HCT116 (cell line): ENCODE measurements around the gene RAB13. TPM values are rescaled to one million over a fixed set of nuclear protein-coding genes. Genes with fewer than 3 reads are reported as not detected.
A peak's percentile ranks its signal among the peaks of the same experiment; 100 is the strongest.

Experiments
- ATAC-seq: fragments of 200-7000 bp; cut with Tn5 transposase; 2 replicates; pipeline ENCODE4 v1.9.1; 2020; ENCODE audit warnings: mild to moderate bottlenecking, moderate library complexity
- BruUV-seq: library from RNA; stranded (reverse); fragments of 400-500 nt; replicated peaks from 2 replicates; lab custom pipeline; 2021; lab: Mats Ljungman, UMichigan
- CTCF ChIA-PET: fragments of 300-600 bp; sonication (Branson Sonifier 250); formaldehyde crosslinking; loops from one replicate; lab custom pipeline; 2021; ENCODE audit warnings: antibody characterized with exemption; lab: Charles Lee
- POLR2A ChIA-PET: fragments of 300-600, 350-600 bp; sonication (Branson Sonifier 250); formaldehyde crosslinking; loops from one replicate; lab custom pipeline; 2021; ENCODE audit warnings: antibody characterized with exemption; lab: Charles Lee
- RAD21 ChIA-PET, 2 experiments: fragments of 300-600 bp; sonication (Branson Sonifier 250); formaldehyde crosslinking; loops; one replicate each; lab custom pipeline; 2023; ENCODE audit warnings: low total read pairs in 2 of 2; ENCODE audit not compliant: uncharacterized antibody in 2 of 2, unreplicated experiment in 2 of 2, low non-redundant PET in 1 of 2; lab: Charles Lee
- DNase-seq: peaks from one replicate; pipeline ENCODE4 v3.0.0-alpha.2; 2010; ENCODE audit warnings: low read depth, low spot score
- H2AFZ ChIP-seq: fragments of 200-600 bp; shearing (Covaris generic), sonication (generic); 2 replicates; pipeline ENCODE4 v1.6.1; 2017; ENCODE audit warnings: low read depth, mixed run types, mixed read lengths, antibody characterized with exemption, low read length; ENCODE audit not compliant: poor library complexity, severe bottlenecking
- H3K27ac ChIP-seq: 2 replicates; pipeline ENCODE4 v1.5.1; 2012; ENCODE audit warnings: low read depth, low read length
- H3K27me3 ChIP-seq: fragments of 200-600 bp; sonication (generic); 2 replicates; pipeline ENCODE4 v1.6.1; 2016; ENCODE audit warnings: mixed run types, low read length, mixed read lengths; ENCODE audit not compliant: insufficient read depth
- H3K36me3 ChIP-seq, 2 experiments: fragments of 200-500 bp in 1 of 2; fragments of 200-600 bp in 1 of 2; sonication (Bioruptor generic) in 1 of 2; sonication (generic) in 1 of 2; 2 replicates each; pipeline versions ENCODE4 v1.5.1 to v1.6.1; 2014 to 2016; ENCODE audit warnings: low read length in 2 of 2, inconsistent platforms in 1 of 2, mixed read lengths in 1 of 2, mixed run types in 1 of 2; ENCODE audit not compliant: insufficient read depth in 2 of 2, control insufficient read depth in 1 of 2
- H3K4me1 ChIP-seq, 2 experiments: fragments of 200-600 bp in 1 of 2; sonication (generic) in 1 of 2; 2 replicates each; pipeline versions ENCODE4 v1.5.1 to v1.6.1; 2012 to 2017; ENCODE audit warnings: low read length in 2 of 2, inconsistent platforms in 1 of 2, mild to moderate bottlenecking in 1 of 2, mixed read lengths in 1 of 2, mixed run types in 1 of 2, moderate library complexity in 1 of 2; ENCODE audit not compliant: insufficient read depth in 2 of 2, control insufficient read depth in 1 of 2
- H3K4me2 ChIP-seq: fragments of 200-600 bp; sonication (generic); 2 replicates; pipeline ENCODE4 v1.6.1; 2017; ENCODE audit warnings: mixed run types, low read length, mixed read lengths
- H3K4me3 ChIP-seq, 2 experiments: fragments of 200-600 bp in 1 of 2; sonication (generic) in 1 of 2; replicated peaks in 1 of 2; 2 replicates each; pipeline ENCODE4 v1.5.1; 2011 to 2016; ENCODE audit warnings: low read length in 2 of 2, control low read depth in 1 of 2, low read depth in 1 of 2, mild to moderate bottlenecking in 1 of 2, mixed read lengths in 1 of 2, mixed run types in 1 of 2
- H3K79me2 ChIP-seq: fragments of 200-600 bp; sonication (generic); 2 replicates; pipeline ENCODE4 v1.6.1; 2017; ENCODE audit warnings: mild to moderate bottlenecking, mixed run types, low read length, moderate library complexity, mixed read lengths; ENCODE audit not compliant: insufficient read depth
- H3K9ac ChIP-seq: fragments of 200-600 bp; sonication (generic); 2 replicates; pipeline ENCODE4 v1.6.1; 2016; ENCODE audit warnings: low read length, mixed read lengths
- H3K9me2 ChIP-seq: fragments of 200-600 bp; sonication (generic), shearing (Covaris generic); 2 replicates; pipeline ENCODE4 v1.6.1; 2017; ENCODE audit warnings: mixed run types, mild to moderate bottlenecking, moderate library complexity; ENCODE audit not compliant: insufficient read depth
- H3K9me3 ChIP-seq, 2 experiments: fragments of 200-500 bp in 1 of 2; fragments of 200-600 bp in 1 of 2; sonication (Bioruptor generic) in 1 of 2; sonication (generic) in 1 of 2; 2 replicates each; pipeline ENCODE4 v1.6.1; 2014 to 2017; ENCODE audit warnings: low read length in 2 of 2, mixed read lengths in 2 of 2, inconsistent platforms in 1 of 2, low read depth in 1 of 2, mild to moderate bottlenecking in 1 of 2, mixed run types in 1 of 2, moderate library complexity in 1 of 2; ENCODE audit not compliant: control insufficient read depth in 1 of 2, insufficient read depth in 1 of 2
- H4K20me1 ChIP-seq: fragments of 200-600 bp; sonication (generic), shearing (Covaris generic); 2 replicates; pipeline ENCODE4 v1.6.1; 2017; ENCODE audit warnings: mixed run types, mild to moderate bottlenecking, moderate library complexity; ENCODE audit not compliant: insufficient read depth
- CBX3 ChIP-seq: IDR thresholded peaks from 2 replicates; pipeline ENCODE4 v1.6.1; 2012; ENCODE audit warnings: low read depth
- CEBPB ChIP-seq: IDR thresholded peaks from 2 replicates; pipeline ENCODE4 v1.6.1; 2012; ENCODE audit warnings: low read depth
- CTCF ChIP-seq, 3 experiments: fragments of 200-600 bp in 1 of 3; sonication (generic) in 1 of 3; IDR thresholded peaks in 2 of 3; conservative IDR thresholded peaks in 1 of 3; 2 replicates each; pipeline ENCODE4 v1.5.1; 2012 to 2017; ENCODE audit warnings: low read depth in 2 of 3, low read length in 2 of 3, antibody characterized with exemption in 1 of 3, borderline replicate concordance in 1 of 3, control low read depth in 1 of 3, mild to moderate bottlenecking in 1 of 3, mixed read lengths in 1 of 3, mixed run types in 1 of 3, moderate library complexity in 1 of 3; ENCODE audit not compliant: insufficient read depth in 1 of 3
- EGR1 ChIP-seq: IDR thresholded peaks from 2 replicates; pipeline ENCODE4 v1.6.1; 2012; ENCODE audit warnings: low read depth
- ELF1 ChIP-seq: IDR thresholded peaks from 2 replicates; pipeline ENCODE4 v1.6.1; 2012; ENCODE audit warnings: low read depth, borderline replicate concordance
- EZH2phosphoT487 ChIP-seq: fragments of 200-600 bp; IDR thresholded peaks from 2 replicates; pipeline ENCODE4 v1.6.1; 2018; ENCODE audit warnings: antibody characterized with exemption, borderline replicate concordance
- FOSL1 ChIP-seq: IDR thresholded peaks from 2 replicates; pipeline ENCODE4 v1.6.1; 2012; ENCODE audit warnings: low read depth
- POLR2AphosphoS5 ChIP-seq: IDR thresholded peaks from 2 replicates; pipeline ENCODE4 v1.6.1; 2011; ENCODE audit warnings: mild to moderate bottlenecking, low read depth, low read length, moderate library complexity
- RAD21 ChIP-seq: IDR thresholded peaks from 2 replicates; pipeline ENCODE4 v1.6.1; 2012; ENCODE audit warnings: low read depth, mild to moderate bottlenecking
- SIN3A ChIP-seq: IDR thresholded peaks from 2 replicates; pipeline ENCODE4 v1.6.1; 2012; ENCODE audit warnings: low read depth
- TCF7L2 ChIP-seq: IDR thresholded peaks from 2 replicates; pipeline ENCODE4 v1.7.0; 2011; ENCODE audit warnings: borderline replicate concordance, inconsistent platforms; ENCODE audit not compliant: insufficient read depth, insufficient read length; ENCODE audit errors: extremely low read depth
- YY1 ChIP-seq: IDR thresholded peaks from 2 replicates; pipeline ENCODE4 v1.6.1; 2011; ENCODE audit warnings: low read length, low read depth, moderate library complexity, mild to moderate bottlenecking; ENCODE audit not compliant: insufficient replicate concordance; ENCODE audit errors: extremely low read depth
- ZNF274 ChIP-seq: fragments of 200-500 bp; sonication (Bioruptor generic); IDR thresholded peaks from 2 replicates; pipeline ENCODE4 v1.6.1; 2014; ENCODE audit warnings: mild to moderate bottlenecking, low read depth, low read length, inconsistent platforms
- intact Hi-C: fragments of 100-400 bp; cut with micrococcal nuclease; formaldehyde crosslinking; loops from 2 replicates; pipeline ENCODE4 v1.10.0; 2022
- total RNA-seq: library from RNA; stranded (reverse); gene quantifications from one replicate; pipeline ENCODE4 v1.2.1, GENCODE V29; 2021; ENCODE audit not compliant: unreplicated experiment

Gene RAB13
- total RNA-seq, 1 experiment from 2014 or later = 93.6 TPM

- Histone ChIP-seq H4K20me1 (no peaks in the 10 kb centered on the region), H3K4me3 (no peak overlapping the region), H3K79me2 (peaks cover 31% of the 10 kb centered on the region), H3K4me1 (peaks cover 0 to 8% of the 10 kb centered on the region in 2 experiments; a peak in 2 of 4 replicates), H3K27ac (no peak overlapping the region), H3K27me3 (no peaks in the 10 kb centered on the region), H3K9ac (no peak overlapping the region), H3K4me2 (no peak overlapping the region), H2AFZ (no peak overlapping the region), H3K9me2 (no peaks in the 10 kb centered on the region), H3K9me3 (no peaks in the 10 kb centered on the region), H3K36me3 (peaks cover 29 to 32% of the 10 kb centered on the region in 2 experiments; a peak in 3 of 4 replicates)
- ATAC-seq (no peak), DNase-seq (no peak)
- ChIA-PET CTCF (no interaction called here), RAD21 (no interaction called here), POLR2A (no interaction called here)
- BruUV-seq = no TSS peak
- intact Hi-C loops = no loop called here
- no peak for TF ChIP-seq EZH2phosphoT487
- no peak for TF ChIP-seq FOSL1
- TF ChIP-seq EGR1 = no peak
These were observed 35.0 kb downstream of the RAB13 start for GRCh38 chr1:153951183-153951582.

GRCh38 chr1:153946622-153947241 is 39.4 kb downstream of the RAB13 start, which contains the start of gene DENND4B:
Gene DENND4B, minus strand, starts transcription at chr1:153946718. Its CDS starts 2,344 bp downstream, at chr1:153944374.
- BruUV-seq = no TSS peak
- H3K9me2 ChIP-seq = no peaks in the 10 kb centered on the region
- ChIA-PET CTCF (interaction anchor here (0.7 to 1.9 kb wide), 14 partner anchors 8 to 149 kb away, joined by 3 to 14 read pairs (median 4); partner anchors contain the start of genes CREB3L4, CRTC2, JTB and RAB13), POLR2A (interaction anchor here (0.9 to 2.4 kb wide), 4 partner anchors 16 to 24 kb away, joined by 3 to 8 read pairs (median 5); partner anchors contain the start of genes CREB3L4 and GATAD2B)
- TF ChIP-seq CEBPB (no peak), YY1 (peak; percentile 55), SIN3A (no peak), POLR2AphosphoS5 (peak; percentile 51; the same call in 1 of the 2 replicates), CBX3 (no peak), CTCF (IDR thresholded peaks at IDR 0.05 in 2 of 3, conservative IDR thresholded peaks at IDR 0.05 in 1 of 3; ENCODE audit: borderline replicate concordance in 1 of 3, insufficient read depth in 1 of 3, low read depth in 2 of 3, low read length in 2 of 3) (peak; percentile 69 to 95 (median 81)), RAD21 (peak; percentile 53), ELF1 (no peak), TCF7L2 (peak; percentile 62), ZNF274 (no peak), FOSL1 (no peak)
- TF ChIP-seq, all 23 proteins: peak for 5
- Histone ChIP-seq H3K79me2 (peaks cover 24% of the 10 kb centered on the region; the same call in 1 of the 2 replicates), H3K27ac (peak within 1 kb of the TSS; percentile 98), H3K4me3 (peak within 1 kb of the TSS; percentile 83 to 91), H3K27me3 (no peaks in the 10 kb centered on the region), H3K4me1 (peaks cover 6 to 18% of the 10 kb centered on the region in 2 experiments; a peak in 3 of 4 replicates), H3K9ac (peak within 1 kb of the TSS; percentile 95), H3K4me2 (peak within 1 kb of the TSS; percentile 90), H3K9me3 (no peaks in the 10 kb centered on the region), H2AFZ (no peak within 1 kb of the TSS), H4K20me1 (no peaks in the 10 kb centered on the region), H3K36me3 (peaks cover 18% of the 10 kb centered on the region in 2 experiments; a peak in 3 of 4 replicates)
- DNase-seq (no peak), ATAC-seq (peak; percentile 89)
- intact Hi-C loops = loop anchor here (1.0 to 2.0 kb wide), 2 partner anchors 40 to 149 kb away; partner anchors contain the start of gene RAB13
- RAD21 ChIA-PET = interaction anchor here in 1 of 2 experiments (0.7 to 1.2 kb wide), 2 partner anchors 24 to 148 kb away, joined by 3 to 4 read pairs; partner anchors contain the start of gene GATAD2B
